ENCODE results near the gene LAMC2. TPM values are rescaled to one million over a fixed set of nuclear protein-coding genes. Genes with fewer than 3 reads are reported as not detected.
A peak's percentile ranks its signal among the peaks of the same experiment; 100 is the strongest.
"Not testable (repeated sequence)": the region's sequence is repeated elsewhere in the genome, so short reads cannot be mapped to it uniquely, and the experiment has no call there.

The LAMC2 gene
- total and polyA plus RNA-seq, 7 donors, result 2.6 to 24.0 (median 4.2) TPM

DNA sequence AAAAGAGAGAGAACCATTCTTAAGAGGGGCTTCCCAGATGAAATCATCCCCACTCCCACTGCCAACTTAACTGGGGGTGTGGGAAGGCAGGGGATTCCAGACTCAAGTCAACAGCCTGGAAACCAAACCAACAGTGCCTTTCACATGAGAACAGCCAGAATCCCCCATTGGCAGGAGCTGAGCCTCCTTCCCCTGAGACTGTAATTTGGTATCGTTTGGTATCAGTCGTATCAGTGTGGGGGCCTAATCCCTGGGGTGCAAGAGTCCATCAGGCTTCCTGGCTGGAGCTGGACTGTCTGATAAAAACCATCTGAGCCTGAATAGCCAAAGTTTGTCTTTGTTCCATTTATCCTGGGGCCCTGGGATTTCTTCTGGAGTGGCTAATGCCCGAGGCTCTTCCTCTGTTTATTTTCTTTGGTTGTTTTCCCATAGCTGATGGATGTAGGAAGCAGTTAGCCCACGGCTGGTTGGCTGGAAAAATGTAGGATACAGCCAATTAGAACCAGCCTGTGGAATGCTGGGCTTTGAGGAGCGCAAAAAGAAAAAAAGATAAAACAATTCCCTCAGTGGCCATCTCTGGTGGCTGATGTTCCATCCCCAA, 84.6 kb downstream of the LAMC2 start:
- H3K4me3 ChIP-seq, result no peak overlapping the region
- 64 to 65% methylated on average over 5 of the region's 5 CpGs for WGBS, 2 donors
- no peaks in the 10 kb centered on the region for H3K27me3 ChIP-seq
- TF ChIP-seq, protein P1, sequence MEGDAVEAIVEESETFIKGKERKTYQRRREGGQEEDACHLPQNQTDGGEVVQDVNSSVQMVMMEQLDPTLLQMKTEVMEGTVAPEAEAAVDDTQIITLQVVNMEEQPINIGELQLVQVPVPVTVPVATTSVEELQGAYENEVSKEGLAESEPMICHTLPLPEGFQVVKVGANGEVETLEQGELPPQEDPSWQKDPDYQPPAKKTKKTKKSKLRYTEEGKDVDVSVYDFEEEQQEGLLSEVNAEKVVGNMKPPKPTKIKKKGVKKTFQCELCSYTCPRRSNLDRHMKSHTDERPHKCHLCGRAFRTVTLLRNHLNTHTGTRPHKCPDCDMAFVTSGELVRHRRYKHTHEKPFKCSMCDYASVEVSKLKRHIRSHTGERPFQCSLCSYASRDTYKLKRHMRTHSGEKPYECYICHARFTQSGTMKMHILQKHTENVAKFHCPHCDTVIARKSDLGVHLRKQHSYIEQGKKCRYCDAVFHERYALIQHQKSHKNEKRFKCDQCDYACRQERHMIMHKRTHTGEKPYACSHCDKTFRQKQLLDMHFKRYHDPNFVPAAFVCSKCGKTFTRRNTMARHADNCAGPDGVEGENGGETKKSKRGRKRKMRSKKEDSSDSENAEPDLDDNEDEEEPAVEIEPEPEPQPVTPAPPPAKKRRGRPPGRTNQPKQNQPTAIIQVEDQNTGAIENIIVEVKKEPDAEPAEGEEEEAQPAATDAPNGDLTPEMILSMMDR (IDR thresholded peaks at IDR 0.05), result no peak
- TF ChIP-seq POLR2A (IDR thresholded peaks at IDR 0.05) (no peak), POLR2AphosphoS5 (IDR thresholded peaks at IDR 0.05) (no peak), EP300 (IDR thresholded peaks at IDR 0.05) (no peak)
- no peaks in the 10 kb centered on the region for H3K36me3 ChIP-seq
- H3K4me1 ChIP-seq, result no peaks in the 10 kb centered on the region
- intact Hi-C loops (cut with DNase I), result no loop called here
- no peak for DNase-seq
- H3K9me3 ChIP-seq, result no peaks in the 10 kb centered on the region
- peak overlapping the region in 2 of 4 donors; percentile 25 to 40 for H3K27ac ChIP-seq

- DNase-seq, result no peak
- no peak overlapping the region for H3K4me3 ChIP-seq
- H3K4me1 ChIP-seq, result no peaks in the 10 kb centered on the region
- intact Hi-C loops (cut with DNase I), result no loop called here
- no peaks in the 10 kb centered on the region for H3K27me3 ChIP-seq
- peak overlapping the region in 2 of 4 donors; percentile 14 to 42 for H3K27ac ChIP-seq
- H3K9me3 ChIP-seq, result no peaks in the 10 kb centered on the region
- no peak for TF ChIP-seq POLR2AphosphoS5 (IDR thresholded peaks at IDR 0.05)
- TF ChIP-seq, protein P1 (IDR thresholded peaks at IDR 0.05), result no peak
- TF ChIP-seq EP300 (IDR thresholded peaks at IDR 0.05), result no peak
- TF ChIP-seq POLR2A (IDR thresholded peaks at IDR 0.05), result no peak
- H3K36me3 ChIP-seq, result no peaks in the 10 kb centered on the region
- 85 to 86% methylated on average over 4 of the region's 4 CpGs for WGBS, 2 donors
Measured at GRCh38 chr1:183272390-183272848, 86.4 kb downstream of the LAMC2 start.

DNA sequence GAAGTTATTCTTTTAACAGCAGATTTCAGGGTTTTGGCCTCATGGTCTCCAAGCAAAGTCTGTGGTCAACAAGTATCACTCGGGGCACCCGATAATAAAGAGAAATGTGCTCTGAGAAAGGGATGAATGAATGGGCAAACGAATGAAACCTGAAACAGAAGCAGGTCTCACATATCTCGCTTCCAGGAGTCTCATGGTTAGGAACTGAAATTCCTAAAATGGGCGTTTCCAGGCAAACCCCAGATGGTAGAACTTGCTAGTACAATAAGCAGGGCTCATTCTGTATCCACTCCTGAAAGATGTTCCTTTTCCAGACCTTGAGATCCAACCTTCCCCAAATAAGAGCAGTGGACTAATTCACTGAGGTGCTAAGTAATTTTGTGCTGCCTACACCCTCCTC, 87.2 kb downstream of the LAMC2 start:
- H3K27me3 ChIP-seq, result no peaks in the 10 kb centered on the region
- WGBS, 2 donors, result 86 to 89% methylated on average over 5 of the region's 5 CpGs
- H3K36me3 ChIP-seq, result no peaks in the 10 kb centered on the region
- H3K27ac ChIP-seq, result no peak overlapping the region
- H3K4me1 ChIP-seq, result peaks cover 0 to 5% (median 3%) of the 10 kb centered on the region in 4 donors
- H3K9me3 ChIP-seq, result no peaks in the 10 kb centered on the region
- no peak for TF ChIP-seq EP300 (IDR thresholded peaks at IDR 0.05)
- TF ChIP-seq, protein P1 (IDR thresholded peaks at IDR 0.05), result no peak
- TF ChIP-seq POLR2A (IDR thresholded peaks at IDR 0.05), result no peak
- TF ChIP-seq POLR2AphosphoS5 (IDR thresholded peaks at IDR 0.05), result no peak
- intact Hi-C loops (cut with DNase I), result no loop called here
- H3K4me3 ChIP-seq, result no peak overlapping the region
- no peak for DNase-seq

- intact Hi-C loops (cut with DNase I); H3K27ac ChIP-seq: not testable (repeated sequence)
- peaks cover 0 to 12% (median 9%) of the 10 kb centered on the region in 4 donors for H3K4me1 ChIP-seq
Measured at GRCh38 chr1:183273984-183274383, 87.9 kb downstream of the LAMC2 start.

GRCh38 chr1:183274836-183275235, 88.8 kb downstream of the LAMC2 start:
- Histone ChIP-seq H3K36me3 (no peaks in the 10 kb centered on the region), H3K4me3 (no peak overlapping the region), H3K27me3 (no peaks in the 10 kb centered on the region), H3K9me3 (no peaks in the 10 kb centered on the region), H3K27ac (no peak overlapping the region), H3K4me1 (peaks cover 0 to 21% (median 18%) of the 10 kb centered on the region in 4 donors)
- intact Hi-C loops (cut with DNase I), result no loop called here
- WGBS, 2 donors, result 84 to 87% methylated on average over 3 of the region's 3 CpGs
- DNase-seq, result no peak
- TF ChIP-seq POLR2A (IDR thresholded peaks at IDR 0.05) (no peak), EP300 (IDR thresholded peaks at IDR 0.05) (no peak), POLR2AphosphoS5 (IDR thresholded peaks at IDR 0.05) (no peak)
- TF ChIP-seq, protein P1 (IDR thresholded peaks at IDR 0.05), result no peak

More at GRCh38 chr1:183273984-183274383, 87.9 kb downstream of the LAMC2 start:
- DNase-seq, H3K9me3 ChIP-seq, H3K4me3 ChIP-seq, H3K27me3 ChIP-seq, H3K36me3 ChIP-seq: not testable (repeated sequence)
- WGBS, 2 donors, result 94 to 95% methylated on average over 4 of the region's 4 CpGs
